HG03097 (cell line): ENCODE measurements around the gene CCNF.
"Not testable (repeated sequence)": the region's sequence is repeated elsewhere in the genome, so short reads cannot be mapped to it uniquely, and the experiment has no call there.

Source experiments
- ATAC-seq: cut with Tn5 transposase; IDR thresholded peaks from one replicate; pipeline ENCODE4 v1.9.1; 2021; ENCODE audit not compliant: unreplicated experiment, low FRiP score

Gene CCNF

DNA sequence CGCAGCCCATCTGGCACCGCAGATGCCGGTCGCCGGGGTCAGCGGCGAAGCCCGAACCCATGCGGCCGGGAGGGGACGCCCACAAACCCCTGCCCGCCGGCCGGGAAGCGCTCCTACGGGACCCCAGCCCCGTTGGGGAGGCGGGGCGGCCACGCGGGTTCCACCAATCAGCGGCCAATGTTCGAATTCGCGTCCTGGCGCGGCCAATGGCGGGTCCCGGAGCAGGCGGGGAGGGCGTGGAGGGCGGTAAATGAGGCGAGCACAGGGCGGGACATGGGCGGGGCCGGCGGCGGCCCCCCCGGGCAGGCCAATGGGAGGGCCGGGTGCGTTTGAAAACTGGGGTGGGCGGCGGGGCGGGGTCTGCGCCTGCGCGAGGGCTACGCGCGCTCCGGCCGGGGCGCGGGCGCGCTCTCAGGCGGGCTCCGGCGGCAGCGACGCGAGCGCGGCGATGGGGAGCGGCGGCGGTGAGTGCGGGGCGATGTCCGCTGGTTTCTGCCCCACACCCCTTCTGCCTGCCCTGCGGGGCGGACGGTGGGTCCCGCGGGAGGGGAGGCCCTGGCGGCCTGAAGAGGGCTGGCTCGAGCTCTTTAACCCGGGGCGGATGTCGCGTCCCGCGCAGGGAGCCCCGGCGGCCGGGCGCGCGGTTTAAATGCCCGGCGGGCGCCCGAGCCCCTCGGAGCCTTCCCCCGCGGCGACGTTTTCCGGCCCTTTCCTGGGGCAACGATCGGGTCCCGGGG is at the start of gene CCNF:
TSS of gene CCNF (plus strand) at position 414 of the 737 bp plus-strand sequence. CDS start at position 449, 35 bp downstream.
- ATAC-seq = peak; percentile 70

- ATAC-seq = no peak
Observed at GRCh38 chr16:2383501-2383900, 45.7 kb upstream of the CCNF start.

GRCh38 chr16:2384426-2384825 is 44.8 kb upstream of the CCNF start:
- ATAC-seq = no peak

DNA sequence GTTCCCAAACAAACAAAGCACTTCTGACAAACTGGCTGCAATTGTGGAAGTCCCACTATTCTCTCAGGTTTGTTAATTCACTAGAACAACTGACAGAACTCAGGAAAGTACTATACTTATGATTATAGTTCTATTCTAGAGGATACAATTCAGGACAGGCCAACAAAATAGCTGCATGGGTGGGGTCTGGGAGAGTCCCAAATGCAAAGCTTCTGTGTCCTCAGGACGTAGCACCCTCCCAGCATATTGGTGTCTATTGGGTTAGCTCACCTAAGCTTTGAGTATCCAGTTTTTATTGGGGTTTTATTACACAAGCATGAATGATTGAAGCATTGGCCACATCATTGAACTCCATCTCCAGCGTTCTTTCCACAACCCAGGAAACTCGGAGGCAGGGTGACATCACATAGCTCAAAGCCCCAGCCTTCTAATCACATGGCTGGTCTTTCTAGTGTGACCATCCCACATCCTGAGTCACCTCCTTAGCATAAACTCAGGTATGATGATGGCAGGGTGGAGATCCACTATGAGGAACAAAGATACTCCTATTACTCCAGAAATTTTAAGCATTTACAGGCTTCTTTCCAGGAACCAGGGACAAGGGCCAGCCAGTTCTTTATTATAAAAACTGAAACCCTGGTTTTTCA is 43.9 kb upstream of the CCNF start:
- ATAC-seq = no peak

DNA sequence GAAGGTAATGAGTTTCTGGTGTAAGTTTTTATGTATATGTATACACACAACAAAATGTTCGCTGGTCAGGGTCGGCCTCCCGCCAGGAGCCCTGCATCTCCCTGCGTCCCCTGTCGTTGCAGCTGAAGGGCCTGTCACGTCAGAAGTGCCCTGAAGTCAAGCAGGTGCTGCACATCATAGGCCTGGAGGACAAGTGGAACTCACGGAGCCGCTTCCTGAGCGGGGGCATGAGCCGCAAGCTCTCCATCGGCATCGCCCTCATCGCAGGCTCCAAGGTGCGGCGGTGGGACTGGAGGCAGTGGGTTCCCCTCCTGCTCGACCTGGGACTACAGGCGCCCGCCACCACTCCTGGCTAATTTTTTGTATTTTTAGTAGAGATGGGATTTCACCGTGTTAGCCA is 43.3 kb upstream of the CCNF start:
- not testable (repeated sequence) for ATAC-seq

GRCh38 chr16:2386990-2387389 is 42.3 kb upstream of the CCNF start:
- ATAC-seq = no peak

DNA sequence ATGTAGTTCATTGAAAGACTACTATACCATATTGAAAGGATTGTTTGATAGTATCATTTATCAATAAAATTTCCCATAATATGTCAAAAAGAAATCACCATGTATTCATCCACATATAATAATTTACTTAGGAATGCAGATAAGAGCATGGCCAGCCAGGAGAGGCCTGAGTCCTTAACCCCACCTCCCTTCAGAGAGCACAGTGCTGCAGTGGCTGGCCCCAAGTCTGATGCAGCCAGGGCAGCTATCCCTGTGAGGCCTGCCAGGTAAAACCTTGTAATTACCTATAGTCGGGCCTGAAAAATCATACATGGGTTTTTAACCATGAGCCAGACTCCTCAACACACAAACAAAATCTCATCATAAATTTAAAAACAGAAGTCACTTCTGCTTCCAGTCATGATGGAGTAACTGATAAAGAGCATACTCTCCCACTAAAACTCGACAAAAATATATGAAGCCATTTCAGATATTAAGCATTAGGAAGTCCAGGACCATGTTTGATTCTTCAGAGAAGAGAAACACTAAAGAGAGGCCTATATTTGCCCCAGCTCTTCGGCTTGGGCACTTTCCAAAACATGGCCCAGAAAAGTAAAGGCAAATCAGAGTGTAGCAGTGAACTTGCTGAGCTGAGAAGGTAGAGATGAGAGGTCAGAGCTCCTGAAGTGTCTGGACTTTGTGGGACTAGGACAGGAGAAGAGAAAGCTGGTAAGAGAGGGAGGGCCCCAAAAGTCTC is 40.9 kb upstream of the CCNF start:
- ATAC-seq = no peak

DNA sequence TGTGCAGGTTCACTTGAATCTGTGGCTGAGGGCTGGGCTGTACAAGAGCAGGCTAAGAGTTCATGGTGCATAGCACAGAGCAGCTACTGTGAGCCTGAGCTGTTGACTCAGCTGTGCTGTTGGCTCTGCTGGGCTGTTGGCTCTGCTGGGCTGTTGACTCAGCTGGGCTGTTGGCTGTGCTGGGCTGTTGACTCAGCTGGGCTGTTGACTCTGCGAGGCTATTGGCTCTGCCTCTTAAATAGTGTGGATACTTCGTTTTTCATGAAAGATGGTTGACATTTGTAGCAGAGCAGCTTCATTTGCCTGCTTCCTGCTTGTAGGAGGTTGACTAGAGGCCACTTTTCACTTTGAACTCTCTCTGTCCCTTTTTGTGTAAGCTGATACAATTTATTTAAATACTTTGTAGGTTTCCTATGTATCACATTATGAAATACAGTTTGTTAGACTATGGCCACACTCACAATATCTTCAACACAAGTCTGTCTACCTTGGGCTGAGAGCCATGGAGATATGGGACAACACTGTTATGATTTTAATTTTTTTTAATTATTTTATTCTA is 40.3 kb upstream of the CCNF start:
- no peak for ATAC-seq

- ATAC-seq = no peak
Observed at GRCh38 chr16:2392025-2392424, 37.2 kb upstream of the CCNF start.

DNA sequence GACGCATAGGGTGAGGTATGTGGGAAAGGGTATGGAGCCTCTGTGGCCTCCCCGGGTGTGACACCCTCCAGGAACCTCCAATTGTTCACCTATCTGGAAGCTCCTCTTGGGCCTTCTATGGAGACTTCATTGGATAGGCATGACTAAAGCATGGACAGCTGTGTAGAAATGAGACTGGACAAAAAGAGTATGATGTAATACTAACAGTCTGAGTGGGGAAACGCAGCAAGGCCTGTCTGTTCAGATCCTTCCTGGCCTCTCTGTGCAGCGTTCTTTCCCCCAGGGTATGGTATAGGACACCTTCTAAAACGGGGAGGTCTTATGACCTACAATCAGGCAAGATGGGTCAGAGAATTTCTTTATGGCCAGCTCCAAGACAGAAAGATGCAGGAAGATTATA is 30.7 kb upstream of the CCNF start:
- no peak for ATAC-seq

GRCh38 chr16:2404099-2404498 is 25.1 kb upstream of the CCNF start:
- ATAC-seq = no peak

DNA sequence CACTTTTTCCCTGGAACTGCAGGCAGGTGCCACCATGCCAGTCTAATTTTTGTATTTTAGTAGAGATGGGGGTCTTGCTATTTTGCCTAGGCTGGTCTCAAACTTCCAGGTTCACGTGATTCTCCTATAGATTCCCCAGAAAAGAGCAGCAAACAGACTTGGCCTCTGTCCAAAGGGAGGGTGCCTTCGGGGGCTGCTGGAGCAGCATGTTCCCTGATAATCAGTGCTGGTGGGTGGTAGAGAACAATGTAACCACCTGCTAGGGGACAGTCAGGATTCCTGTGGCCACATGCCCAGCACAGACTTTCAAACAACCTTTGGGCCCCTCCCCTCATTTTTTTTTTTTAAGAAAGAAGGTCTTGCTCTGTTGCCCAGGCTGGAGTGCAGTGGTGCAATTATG is 14.2 kb upstream of the CCNF start:
- ATAC-seq = no peak

- no peak for ATAC-seq
Observed at GRCh38 chr16:2420035-2420434, 9.2 kb upstream of the CCNF start.

GRCh38 chr16:2422123-2422867 is 7.0 kb upstream of the CCNF start:
- no peak for ATAC-seq

- ATAC-seq = no peak
Observed at GRCh38 chr16:2424061-2425007, 4.9 kb upstream of the CCNF start.

- no peak for ATAC-seq
Observed at GRCh38 chr16:2425008-2425518, 4.2 kb upstream of the CCNF start.

DNA sequence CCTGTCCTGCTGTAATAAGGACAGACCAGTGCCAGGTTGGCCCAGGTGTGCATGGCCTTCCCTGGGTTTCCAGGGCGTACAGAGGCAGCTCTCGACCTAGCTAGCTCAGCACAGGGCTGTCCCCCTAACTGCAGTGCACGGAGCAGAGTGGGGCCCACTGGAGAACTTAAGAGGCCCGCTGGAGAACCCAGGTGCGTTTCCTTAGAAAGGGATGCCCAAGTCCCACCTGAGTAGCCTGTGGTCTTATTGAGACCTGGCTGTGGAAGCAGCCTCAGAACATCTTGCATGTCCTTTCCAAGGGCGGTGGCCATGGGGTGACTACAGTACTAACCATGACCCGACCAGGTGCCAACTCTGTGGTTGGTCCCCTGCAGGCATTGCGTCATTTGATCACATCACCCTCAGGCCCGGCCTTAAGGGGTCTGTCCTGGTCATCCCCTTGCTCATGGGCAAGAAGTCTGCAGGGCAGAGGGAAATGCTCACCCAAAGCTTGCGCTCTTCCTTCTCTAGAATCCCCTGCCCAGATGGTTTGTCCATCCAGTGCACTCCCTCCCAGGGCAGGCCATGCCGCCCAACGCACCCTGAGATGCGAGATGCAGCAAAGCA is 3.3 kb upstream of the CCNF start:
- ATAC-seq = no peak

DNA sequence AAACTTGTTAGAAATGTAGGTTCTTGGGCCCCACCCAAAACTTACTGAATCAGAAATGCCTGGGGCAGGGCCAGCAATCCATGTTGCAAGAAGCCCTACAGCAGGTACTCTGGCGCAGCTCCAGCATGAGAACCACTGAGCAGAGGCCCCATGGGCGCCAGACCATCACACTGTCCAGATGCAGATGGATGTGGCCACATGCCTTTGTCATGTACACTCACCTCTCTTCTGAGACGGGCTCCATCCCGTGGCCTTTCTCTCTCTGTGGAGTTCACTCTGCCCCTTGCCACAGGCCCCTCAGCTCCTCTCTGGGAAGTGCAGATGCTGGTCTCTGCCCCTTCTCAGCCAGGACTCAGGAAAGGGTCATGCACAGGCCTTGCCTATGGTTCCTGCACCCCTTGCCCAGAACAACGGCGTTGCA is 2.3 kb upstream of the CCNF start:
- ATAC-seq = no peak

DNA sequence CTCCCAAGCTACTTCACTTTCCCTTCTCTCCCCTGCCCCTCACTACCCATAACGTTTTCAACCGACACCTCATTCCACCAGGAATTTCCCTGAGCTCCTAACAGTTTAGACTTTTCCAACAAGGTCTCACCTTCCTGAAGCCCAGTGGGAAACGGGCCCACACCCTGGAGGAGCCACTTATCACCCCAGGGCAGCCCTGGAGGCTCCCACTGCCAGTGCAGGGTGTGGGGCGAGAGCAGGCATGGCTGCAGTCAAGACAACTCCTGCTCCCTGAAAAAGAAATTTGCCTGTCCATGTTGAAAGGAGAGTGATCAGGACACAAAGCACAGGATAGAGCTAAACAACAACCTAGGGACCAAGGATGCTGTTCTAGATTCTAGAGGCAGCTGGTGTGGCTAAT is 1.7 kb upstream of the CCNF start:
- no peak for ATAC-seq
